ENCODE measurements around the gene TIE1. TPM values are rescaled to one million over a fixed set of nuclear protein-coding genes. Genes with fewer than 3 reads are reported as not detected.

TIE1 gene
- total and polyA plus RNA-seq, 2 donors (not counting 3 experiments of a cell fraction or from before 2014, with no cell fraction given), result 531 to 620 TPM

GRCh38 chr1:43322506-43322905 is 21.7 kb downstream of the TIE1 start:
- Histone ChIP-seq H3K27me3 (ENCODE audit: control insufficient read depth in 2 of 2, insufficient read depth in 2 of 2, low read length in 2 of 2) (no peaks in the 10 kb centered on the region), H3K4me1 (ENCODE audit: control insufficient read depth, extremely low read depth, insufficient read depth, low read length) (no peaks in the 10 kb centered on the region), H3K4me2 (ENCODE audit: insufficient read depth, low read length) (no peak overlapping the region), H3K9me3 (replicated peaks; ENCODE audit: control insufficient read depth, insufficient read depth, low read length) (no peaks in the 10 kb centered on the region), H3K9me1 (replicated peaks; ENCODE audit: control insufficient read depth, extremely low read depth, insufficient read depth, low read length) (no peaks in the 10 kb centered on the region), H3K36me3 (ENCODE audit: control insufficient read depth in 2 of 2, extremely low read depth in 1 of 2, insufficient read depth in 2 of 2, low read length in 2 of 2) (peaks cover 37 to 60% of the 10 kb centered on the region in 2 experiments), H3K4me3 (replicated peaks in 1 of 3; ENCODE audit: insufficient read depth in 1 of 3, low read depth in 1 of 3, low read length in 3 of 3) (no peak overlapping the region), H4K20me1 (replicated peaks; ENCODE audit: control insufficient read depth, extremely low read depth, insufficient read depth, low read length) (no peaks in the 10 kb centered on the region), H3K27ac (ENCODE audit: insufficient read depth, low read depth, low read length) (no peak overlapping the region), H3K79me2 (ENCODE audit: control insufficient read depth, insufficient read depth, low read length) (no peaks in the 10 kb centered on the region), H3K9ac (replicated peaks; ENCODE audit: extremely low read depth, insufficient read depth, low read length) (no peak overlapping the region), H2AFZ (ENCODE audit: low read depth, low read length) (no peak overlapping the region)
- CTCF ChIA-PET, result interaction anchor here (1.5 to 1.7 kb wide), 2 partner anchors 92 to 96 kb away, joined by 3 to 6 read pairs; no protein-coding TSS in a partner anchor
- FAIRE-seq (no peak), DNase-seq (ENCODE audit: low read depth, low spot score) (no peak)
- POLR2A ChIA-PET, result no interaction called here
- BruUV-seq (replicated peaks), result no TSS peak
- dilution Hi-C loops (cut with MboI; ENCODE audit: extremely low pct_ligation_motif_present, low sequenced_read_pairs), result no loop called here
- TF ChIP-seq POLR2AphosphoS5 (IDR thresholded peaks at IDR 0.05; ENCODE audit: insufficient read depth, low read depth, low read length), result peak; percentile 16
- TF ChIP-seq POLR2A (IDR thresholded peaks at IDR 0.05; ENCODE audit: low read depth, low read length), result peak; percentile 20
- TF ChIP-seq, protein P1, sequence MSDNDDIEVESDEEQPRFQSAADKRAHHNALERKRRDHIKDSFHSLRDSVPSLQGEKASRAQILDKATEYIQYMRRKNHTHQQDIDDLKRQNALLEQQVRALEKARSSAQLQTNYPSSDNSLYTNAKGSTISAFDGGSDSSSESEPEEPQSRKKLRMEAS (IDR thresholded peaks at IDR 0.05; ENCODE audit: insufficient read depth, insufficient read length), result no peak
- no peak for TF ChIP-seq GATA2 (IDR thresholded peaks at IDR 0.05; ENCODE audit: insufficient read depth, insufficient read length, low read depth, low read length)
- intact Hi-C loops (cut with micrococcal nuclease), result no loop called here

DNA sequence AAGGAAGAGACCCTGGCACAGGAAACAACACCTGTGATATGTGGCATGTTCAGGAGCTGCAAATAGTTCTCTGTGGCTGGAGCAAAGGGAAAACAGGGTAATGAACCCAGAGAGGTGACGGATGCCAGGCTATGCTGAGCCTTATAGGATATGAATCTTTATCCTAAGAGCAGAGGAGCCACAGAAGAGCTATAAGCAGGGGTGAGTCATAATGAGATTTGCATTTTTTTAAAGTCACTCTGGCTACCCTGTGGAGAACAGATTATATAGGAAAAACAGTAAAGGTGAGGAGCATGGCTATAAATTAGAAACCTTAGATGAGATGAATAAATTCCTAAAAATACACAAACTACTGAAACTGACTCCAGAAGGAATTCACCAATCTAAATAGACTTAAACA is 24.0 kb downstream of the TIE1 start:
- no peak overlapping the region for H3K27ac ChIP-seq (ENCODE audit: insufficient read depth, low read depth, low read length)
- no peak for FAIRE-seq
- POLR2A ChIA-PET, result no interaction called here
- no peaks in the 10 kb centered on the region for H4K20me1 ChIP-seq (replicated peaks; ENCODE audit: control insufficient read depth, extremely low read depth, insufficient read depth, low read length)
- dilution Hi-C loops (cut with MboI; ENCODE audit: extremely low pct_ligation_motif_present, low sequenced_read_pairs), result no loop called here
- H2AFZ ChIP-seq (ENCODE audit: low read depth, low read length), result no peak overlapping the region
- CTCF ChIA-PET, result interaction anchor here (1.8 kb wide), 1 partner anchor 33 kb away, joined by 4 read pairs; the partner anchor contains the start of gene CDC20
- TF ChIP-seq EZH2 (IDR thresholded peaks at IDR 0.05; ENCODE audit: borderline replicate concordance, low read depth, low read length, severe bottlenecking) (no peak), POLR2AphosphoS5 (IDR thresholded peaks at IDR 0.05; ENCODE audit: insufficient read depth, low read depth, low read length) (peak; percentile 30), MYC (IDR thresholded peaks at IDR 0.05; ENCODE audit: low read depth, low read length) (no peak), JUN (IDR thresholded peaks at IDR 0.05; ENCODE audit: borderline replicate concordance, insufficient read depth, insufficient read length, low read depth) (no peak), CTCF (IDR thresholded peaks at IDR 0.05; ENCODE audit: extremely low read depth in 1 of 2, insufficient read depth in 1 of 2, low read depth in 1 of 2, low read length in 2 of 2) (no peak), POLR2A (IDR thresholded peaks at IDR 0.05; ENCODE audit: low read depth, low read length) (peak; percentile 10), GATA2 (IDR thresholded peaks at IDR 0.05; ENCODE audit: insufficient read depth, insufficient read length, low read depth, low read length) (no peak), FOS (IDR thresholded peaks at IDR 0.05; ENCODE audit: borderline replicate concordance, insufficient read depth, low read length) (no peak)
- TF ChIP-seq, protein P1 (IDR thresholded peaks at IDR 0.05; ENCODE audit: insufficient read depth, insufficient read length), result no peak
- H3K79me2 ChIP-seq (ENCODE audit: control insufficient read depth, insufficient read depth, low read length), result no peaks in the 10 kb centered on the region
- intact Hi-C loops (cut with micrococcal nuclease), result no loop called here
- no peaks in the 10 kb centered on the region for H3K27me3 ChIP-seq (ENCODE audit: control insufficient read depth in 2 of 2, insufficient read depth in 2 of 2, low read length in 2 of 2)
- H3K9ac ChIP-seq (replicated peaks; ENCODE audit: extremely low read depth, insufficient read depth, low read length), result no peak overlapping the region
- DNase-seq (ENCODE audit: low read depth, low spot score), result no peak
- peaks cover 3% of the 10 kb centered on the region for H3K4me1 ChIP-seq (ENCODE audit: control insufficient read depth, extremely low read depth, insufficient read depth, low read length)
- no peaks in the 10 kb centered on the region for H3K9me1 ChIP-seq (replicated peaks; ENCODE audit: control insufficient read depth, extremely low read depth, insufficient read depth, low read length)
- H3K36me3 ChIP-seq (ENCODE audit: control insufficient read depth in 2 of 2, extremely low read depth in 1 of 2, insufficient read depth in 2 of 2, low read length in 2 of 2), result peaks cover 25 to 40% of the 10 kb centered on the region in 2 experiments
- no peak overlapping the region for H3K4me3 ChIP-seq (replicated peaks in 1 of 3; ENCODE audit: insufficient read depth in 1 of 3, low read depth in 1 of 3, low read length in 3 of 3)
- no peak overlapping the region for H3K4me2 ChIP-seq (ENCODE audit: insufficient read depth, low read length)
- BruUV-seq (replicated peaks), result no TSS peak
- no peaks in the 10 kb centered on the region for H3K9me3 ChIP-seq (replicated peaks; ENCODE audit: control insufficient read depth, insufficient read depth, low read length)
